H9 (cell line): ENCODE results near the gene SIL1. TPM values are rescaled to one million over a fixed set of nuclear protein-coding genes. Genes with fewer than 3 reads are reported as not detected.

ENCODE experiments used
- DNase-seq: peaks from one replicate; pipeline ENCODE4 v3.0.0-alpha.2; 2017
- H2AFZ ChIP-seq: one replicate; pipeline ENCODE4 v1.6.1; 2013; ENCODE audit warnings: mild to moderate bottlenecking, low read length, control low read depth, moderate library complexity
- H2AK5ac ChIP-seq: 2 replicates; pipeline ENCODE4 v1.6.1; 2013; ENCODE audit warnings: low read length, control low read depth, mixed read lengths; ENCODE audit not compliant: insufficient read length
- H2BK120ac ChIP-seq: one replicate; pipeline ENCODE4 v1.6.1; 2013; ENCODE audit warnings: low read depth, mild to moderate bottlenecking, low read length, control low read depth, inconsistent platforms; ENCODE audit not compliant: poor library complexity, severe bottlenecking
- H2BK12ac ChIP-seq: 2 replicates; pipeline ENCODE4 v1.6.1; 2013; ENCODE audit warnings: low read length, control low read depth, mixed read lengths, low read depth; ENCODE audit not compliant: insufficient read length
- H2BK15ac ChIP-seq: 2 replicates; pipeline ENCODE4 v1.6.1; 2013; ENCODE audit warnings: low read depth, low read length, control low read depth
- H2BK20ac ChIP-seq: one replicate; pipeline ENCODE4 v1.6.1; 2013; ENCODE audit warnings: low read depth, mild to moderate bottlenecking, low read length, control low read depth, inconsistent platforms; ENCODE audit not compliant: poor library complexity, severe bottlenecking
- H2BK5ac ChIP-seq: 2 replicates; pipeline ENCODE4 v1.6.1; 2013; ENCODE audit warnings: low read length, control low read depth, mixed read lengths; ENCODE audit not compliant: insufficient read length
- H3K14ac ChIP-seq: 2 replicates; pipeline ENCODE4 v1.6.1; 2013; ENCODE audit warnings: low read length, control low read depth; ENCODE audit not compliant: insufficient read depth
- H3K18ac ChIP-seq: 2 replicates; pipeline ENCODE4 v1.6.1; 2013; ENCODE audit warnings: low read depth, mild to moderate bottlenecking, mixed read lengths, low read length, control low read depth; ENCODE audit not compliant: insufficient read length
- H3K23ac ChIP-seq: 2 replicates; pipeline ENCODE4 v1.6.1; 2013; ENCODE audit warnings: low read length, control low read depth, mixed read lengths, low read depth; ENCODE audit not compliant: insufficient read length
- H3K23me2 ChIP-seq: 2 replicates; pipeline ENCODE4 v1.6.1; 2013; ENCODE audit warnings: low read depth, mild to moderate bottlenecking, mixed read lengths, low read length, control low read depth; ENCODE audit not compliant: insufficient read length, poor library complexity, severe bottlenecking
- H3K27ac ChIP-seq: 2 replicates; pipeline ENCODE4 v1.5.1; 2013; ENCODE audit warnings: low read length, control low read depth, mixed read lengths, low read depth; ENCODE audit not compliant: insufficient read length
- H3K27me3 ChIP-seq: 2 replicates; pipeline ENCODE4 v1.6.1; 2013; ENCODE audit warnings: low read length, control low read depth, inconsistent platforms; ENCODE audit not compliant: insufficient read depth
- H3K4ac ChIP-seq: 2 replicates; pipeline ENCODE4 v1.6.1; 2013; ENCODE audit warnings: low read depth, mild to moderate bottlenecking, control low read depth, inconsistent platforms, low read length, moderate library complexity
- H3K4me1 ChIP-seq: 2 replicates; pipeline ENCODE4 v1.6.1; 2013; ENCODE audit warnings: low read length, control low read depth, inconsistent platforms; ENCODE audit not compliant: insufficient read depth
- H3K4me2 ChIP-seq: 2 replicates; pipeline ENCODE4 v1.6.1; 2013; ENCODE audit warnings: low read length, control low read depth, mixed read lengths; ENCODE audit not compliant: insufficient read length, insufficient read depth
- H3K56ac ChIP-seq: 2 replicates; pipeline ENCODE4 v1.6.1; 2013; ENCODE audit warnings: low read depth, mild to moderate bottlenecking, mixed read lengths, low read length, control low read depth; ENCODE audit not compliant: insufficient read length
- H3K79me1 ChIP-seq: 2 replicates; pipeline ENCODE4 v1.6.1; 2013; ENCODE audit warnings: low read depth, mild to moderate bottlenecking, moderate library complexity, low read length, control low read depth, inconsistent platforms; ENCODE audit not compliant: insufficient read depth, poor library complexity, severe bottlenecking
- H3K79me2 ChIP-seq: 2 replicates; pipeline ENCODE4 v1.6.1; 2013; ENCODE audit warnings: low read length, control low read depth, inconsistent platforms; ENCODE audit not compliant: insufficient read depth
- H3K9ac ChIP-seq: 2 replicates; pipeline ENCODE4 v1.6.1; 2013; ENCODE audit warnings: low read length, control low read depth, mixed read lengths; ENCODE audit not compliant: insufficient read length; ENCODE audit errors: extremely low read depth
- H3K9me3 ChIP-seq: one replicate; pipeline ENCODE4 v1.6.1; 2013; ENCODE audit warnings: low read depth, low read length, inconsistent platforms; ENCODE audit not compliant: control insufficient read depth
- H3T11ph ChIP-seq: one replicate; pipeline ENCODE4 v1.6.1; 2013; ENCODE audit warnings: mild to moderate bottlenecking, low read length, control low read depth, inconsistent platforms
- H4K20me1 ChIP-seq: one replicate; pipeline ENCODE4 v1.6.1; 2013; ENCODE audit not compliant: control insufficient read depth, insufficient read length, insufficient read depth
- H4K5ac ChIP-seq: 2 replicates; pipeline ENCODE4 v1.6.1; 2013; ENCODE audit warnings: low read depth, mild to moderate bottlenecking, mixed read lengths, low read length, control low read depth; ENCODE audit not compliant: insufficient read length
- H4K8ac ChIP-seq: replicated peaks from 2 replicates; pipeline ENCODE4 v1.6.1; 2013; ENCODE audit warnings: low read length, control low read depth, mixed read lengths, low read depth; ENCODE audit not compliant: insufficient read length
- H4K91ac ChIP-seq: 2 replicates; pipeline ENCODE4 v1.6.1; 2013; ENCODE audit warnings: low read depth, mild to moderate bottlenecking, moderate library complexity, mixed read lengths, low read length, control low read depth; ENCODE audit not compliant: insufficient read length
- H3K27ac Mint-ChIP-seq, 3 experiments: 2 replicates in 2 of 3; 3 replicates in 1 of 3; pipeline ENCODE4 v1.8.0; 2020 to 2021; ENCODE audit warnings: mixed read lengths in 3 of 3, mild to moderate bottlenecking in 1 of 3, moderate library complexity in 1 of 3
- H3K27me3 Mint-ChIP-seq: 2 replicates; pipeline ENCODE4 v1.8.0; 2021; ENCODE audit warnings: low read depth, mild to moderate bottlenecking, moderate library complexity, mixed read lengths
- H3K36me3 Mint-ChIP-seq, 3 experiments: 2 replicates in 2 of 3; 3 replicates in 1 of 3; pipeline ENCODE4 v1.8.0; 2020 to 2021; ENCODE audit warnings: low read depth in 3 of 3, mixed read lengths in 3 of 3; ENCODE audit not compliant: insufficient read depth in 1 of 3
- H3K4me1 Mint-ChIP-seq, 2 experiments: 2 replicates each; pipeline ENCODE4 v1.8.0; 2020; ENCODE audit warnings: mixed read lengths in 2 of 2
- H3K4me3 Mint-ChIP-seq, 2 experiments: 2 replicates in 1 of 2; 3 replicates in 1 of 2; pipeline ENCODE4 v1.8.0; 2020 to 2021; ENCODE audit warnings: mild to moderate bottlenecking in 2 of 2, mixed read lengths in 2 of 2, moderate library complexity in 1 of 2
- H3K9me3 Mint-ChIP-seq, 2 experiments: 2 replicates in 1 of 2; 3 replicates in 1 of 2; pipeline ENCODE4 v1.8.0; 2020; ENCODE audit warnings: mild to moderate bottlenecking in 2 of 2, mixed read lengths in 2 of 2, moderate library complexity in 1 of 2
- CTCF ChIP-seq: fragments of 200-600 bp; sonication (generic); conservative IDR thresholded peaks from 3 replicates; pipeline ENCODE4 v1.8.0; 2021; ENCODE audit warnings: antibody characterized with exemption, mild to moderate bottlenecking
- WGBS: extraction: QIAGEN DNeasy Blood & Tissue Kit; methylation state at CpG from one replicate; pipeline ENCODE4 v1.1.7; 2013; ENCODE audit warnings: missing lambda C conversion rate, low lambda C conversion rate, mixed read lengths; ENCODE audit not compliant: insufficient read length; ENCODE audit errors: extremely low coverage; 5-methylcytosine and 5-hydroxymethylcytosine counted together
- total RNA-seq: library from RNA; stranded (reverse); gene quantifications from 2 replicates; pipeline ENCODE4 v1.2.1, GENCODE V29; 2021

Gene SIL1
- total RNA-seq, 1 experiment from 2014 or later = 10.6 TPM

DNA sequence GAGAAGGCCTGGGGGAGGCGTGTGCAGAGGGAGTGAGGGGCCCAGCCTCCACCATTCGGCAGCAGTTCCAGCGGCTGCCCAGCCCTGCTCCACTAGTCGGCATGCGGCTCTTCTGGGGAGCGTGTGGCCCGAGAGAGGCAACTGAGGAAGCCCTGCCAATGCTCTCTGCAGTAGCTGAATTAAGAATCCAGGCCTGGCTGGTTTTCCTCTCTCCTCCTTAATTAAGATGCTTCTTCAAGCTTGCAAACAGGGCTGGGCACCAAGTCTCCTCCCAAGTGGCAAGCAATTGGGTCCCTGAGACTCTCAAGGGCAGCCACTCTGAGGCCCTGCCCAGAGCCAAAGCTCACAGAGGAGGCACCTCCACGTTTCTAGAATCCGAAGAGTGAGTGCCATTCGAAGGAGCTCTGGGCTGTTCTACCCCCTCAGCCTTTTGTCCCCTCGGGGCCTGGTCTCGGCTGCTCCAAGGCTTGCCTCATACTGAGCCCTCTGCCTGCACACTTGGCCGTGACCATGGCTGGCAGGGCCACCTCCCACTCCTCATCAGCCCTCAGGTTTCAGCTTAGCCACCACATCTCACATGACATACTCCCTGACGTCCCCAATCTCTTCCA, 247.6 kb downstream of the SIL1 start:
- Histone ChIP-seq H2BK120ac (no peak overlapping the region), H3K4ac (no peak overlapping the region), H3K27me3 (no peaks in the 10 kb centered on the region), H3K79me1 (no peaks in the 10 kb centered on the region), H2BK15ac (no peak overlapping the region), H4K8ac (no peak overlapping the region), H3T11ph (no peak overlapping the region), H3K9me3 (no peaks in the 10 kb centered on the region), H3K9ac (no peak overlapping the region), H4K5ac (no peak overlapping the region), H3K18ac (no peak overlapping the region), H2BK5ac (no peak overlapping the region), H4K91ac (no peak overlapping the region), H2AK5ac (no peak overlapping the region), H3K79me2 (no peaks in the 10 kb centered on the region), H3K27ac (no peak overlapping the region), H2BK20ac (no peak overlapping the region), H3K4me2 (no peak overlapping the region), H2BK12ac (no peak overlapping the region), H3K56ac (no peak overlapping the region), H2AFZ (no peak overlapping the region), H3K4me1 (peaks cover 2% of the 10 kb centered on the region; the same call in 1 of the 2 replicates), H3K23me2 (no peaks in the 10 kb centered on the region), H3K14ac (no peak overlapping the region; the same call in 1 of the 2 replicates), H3K23ac (no peak overlapping the region), H4K20me1 (no peaks in the 10 kb centered on the region)
- no peak for TF ChIP-seq CTCF
- H3K4me3 Mint-ChIP-seq = no peak overlapping the region
- H3K27me3 Mint-ChIP-seq = 0 out of 2 replicates have a peak, but pooled peaks cover 1% of the 10 kb centered on the region
- H3K27ac Mint-ChIP-seq = 0 out of 7 replicates have a peak overlapping the region, but pooled peaks of 1 of the 3 experiments have one; percentile 40
- DNase-seq = no peak
- no peaks in the 10 kb centered on the region for H3K9me3 Mint-ChIP-seq
- no CpG with 5 or more reads among the region's 14 CpGs for WGBS
- H3K4me1 Mint-ChIP-seq = peaks cover 30 to 34% of the 10 kb centered on the region in 2 experiments
- H3K36me3 Mint-ChIP-seq = peaks cover 0 to 3% (median 0%) of the 10 kb centered on the region in 3 experiments; a peak in 1 of 7 replicates
